ENCODE data around the gene CNKSR3. TPM values are rescaled to one million over a fixed set of nuclear protein-coding genes. Genes with fewer than 3 reads are reported as not detected.
"Not testable (repeated sequence)": the region's sequence is repeated elsewhere in the genome, so short reads cannot be mapped to it uniquely, and the experiment has no call there.

The CNKSR3 gene
- not detected in 2 replicates for total RNA-seq

GRCh38 chr6:154510144-154510905 is at the start of gene CNKSR3:
TSS of gene CNKSR3 (minus strand) at chr6:154510685. CDS start at chr6:154510114, 571 bp downstream.
- intact Hi-C loops (cut with micrococcal nuclease) = no loop called here

- intact Hi-C loops (cut with micrococcal nuclease) = no loop called here
Measured at GRCh38 chr6:154558984-154559383, 48.5 kb upstream of the CNKSR3 start.

GRCh38 chr6:154558513-154558912 is 48.0 kb upstream of the CNKSR3 start:
- intact Hi-C loops (cut with micrococcal nuclease) = no loop called here

- intact Hi-C loops (cut with micrococcal nuclease) = no loop called here
Measured at GRCh38 chr6:154555073-154555677, 44.7 kb upstream of the CNKSR3 start.

- intact Hi-C loops (cut with micrococcal nuclease) = no loop called here
Measured at GRCh38 chr6:154554491-154554890, 44.0 kb upstream of the CNKSR3 start.

- intact Hi-C loops (cut with micrococcal nuclease) = no loop called here
Measured at GRCh38 chr6:154550779-154551178, 40.3 kb upstream of the CNKSR3 start.

- intact Hi-C loops (cut with micrococcal nuclease) = no loop called here
Measured at GRCh38 chr6:154549179-154549578, 38.7 kb upstream of the CNKSR3 start.

GRCh38 chr6:154548130-154548830 is 37.8 kb upstream of the CNKSR3 start:
- intact Hi-C loops (cut with micrococcal nuclease) = no loop called here

- intact Hi-C loops (cut with micrococcal nuclease) = no loop called here
Measured at GRCh38 chr6:154543628-154544027, 33.1 kb upstream of the CNKSR3 start.

GRCh38 chr6:154542747-154543146 is 32.3 kb upstream of the CNKSR3 start:
- intact Hi-C loops (cut with micrococcal nuclease) = no loop called here

GRCh38 chr6:154541837-154542236 is 31.4 kb upstream of the CNKSR3 start:
- intact Hi-C loops (cut with micrococcal nuclease) = not testable (repeated sequence)

GRCh38 chr6:154539593-154540269 is 29.2 kb upstream of the CNKSR3 start:
- intact Hi-C loops (cut with micrococcal nuclease) = no loop called here

GRCh38 chr6:154538640-154539191 is 28.2 kb upstream of the CNKSR3 start:
- intact Hi-C loops (cut with micrococcal nuclease) = no loop called here

- intact Hi-C loops (cut with micrococcal nuclease) = no loop called here
Measured at GRCh38 chr6:154537511-154538325, 27.2 kb upstream of the CNKSR3 start.

GRCh38 chr6:154536999-154537398 is 26.5 kb upstream of the CNKSR3 start:
- intact Hi-C loops (cut with micrococcal nuclease) = no loop called here

- intact Hi-C loops (cut with micrococcal nuclease) = no loop called here
Measured at GRCh38 chr6:154536255-154536654, 25.8 kb upstream of the CNKSR3 start.

- intact Hi-C loops (cut with micrococcal nuclease) = no loop called here
Measured at GRCh38 chr6:154535851-154536250, 25.4 kb upstream of the CNKSR3 start.

GRCh38 chr6:154535147-154535546 is 24.7 kb upstream of the CNKSR3 start:
- intact Hi-C loops (cut with micrococcal nuclease) = no loop called here

GRCh38 chr6:154534531-154534930 is 24.0 kb upstream of the CNKSR3 start:
- intact Hi-C loops (cut with micrococcal nuclease) = no loop called here

- intact Hi-C loops (cut with micrococcal nuclease) = no loop called here
Measured at GRCh38 chr6:154532426-154532825, 21.9 kb upstream of the CNKSR3 start.

- intact Hi-C loops (cut with micrococcal nuclease) = no loop called here
Measured at GRCh38 chr6:154529957-154530356, 19.5 kb upstream of the CNKSR3 start.
